WERI-Rb-1 (cell line): ENCODE data around the gene ZNF768.

ENCODE experiments used
- DNase-seq: peaks from one replicate; pipeline ENCODE4 v3.0.0-alpha.2; 2020
- H3K27ac ChIP-seq: fragments of 250-450 bp; sonication (Bioruptor Pico); 2 replicates; pipeline ENCODE4 v1.5.1; 2020; ENCODE audit warnings: mild to moderate bottlenecking, moderate library complexity
- H3K27me3 ChIP-seq: fragments of 250-450 bp; sonication (Bioruptor Pico); 2 replicates; pipeline ENCODE4 v1.5.1; 2021; ENCODE audit warnings: mild to moderate bottlenecking, low read depth, moderate library complexity; ENCODE audit not compliant: insufficient read depth, severe bottlenecking
- H3K36me3 ChIP-seq: fragments of 250-450 bp; sonication (Bioruptor Pico); 2 replicates; pipeline ENCODE4 v1.5.1; 2020; ENCODE audit warnings: mild to moderate bottlenecking, moderate library complexity
- H3K4me3 ChIP-seq: 2 replicates; pipeline ENCODE4 v1.5.1; 2011; ENCODE audit warnings: low read depth, mild to moderate bottlenecking, control low read depth, low read length
- H3K9me3 ChIP-seq: fragments of 250-450 bp; sonication (Bioruptor Pico); 2 replicates; pipeline ENCODE4 v1.5.1; 2021; ENCODE audit warnings: mild to moderate bottlenecking, moderate library complexity; ENCODE audit not compliant: severe bottlenecking
- TF ChIP-seq, protein P1 (sequence below): IDR thresholded peaks from 2 replicates; pipeline ENCODE4 v1.5.1; 2011; ENCODE audit warnings: low read depth, mild to moderate bottlenecking, control low read depth, inconsistent platforms, low read length

ZNF768 gene

GRCh38 chr16:30553393-30553899 is 27.1 kb upstream of the ZNF768 start:
- no peak for DNase-seq
- Histone ChIP-seq H3K27ac (no peak overlapping the region), H3K36me3 (peaks cover 14% of the 10 kb centered on the region), H3K9me3 (no peaks in the 10 kb centered on the region), H3K4me3 (no peak overlapping the region), H3K27me3 (no peaks in the 10 kb centered on the region)
- TF ChIP-seq, protein P1, sequence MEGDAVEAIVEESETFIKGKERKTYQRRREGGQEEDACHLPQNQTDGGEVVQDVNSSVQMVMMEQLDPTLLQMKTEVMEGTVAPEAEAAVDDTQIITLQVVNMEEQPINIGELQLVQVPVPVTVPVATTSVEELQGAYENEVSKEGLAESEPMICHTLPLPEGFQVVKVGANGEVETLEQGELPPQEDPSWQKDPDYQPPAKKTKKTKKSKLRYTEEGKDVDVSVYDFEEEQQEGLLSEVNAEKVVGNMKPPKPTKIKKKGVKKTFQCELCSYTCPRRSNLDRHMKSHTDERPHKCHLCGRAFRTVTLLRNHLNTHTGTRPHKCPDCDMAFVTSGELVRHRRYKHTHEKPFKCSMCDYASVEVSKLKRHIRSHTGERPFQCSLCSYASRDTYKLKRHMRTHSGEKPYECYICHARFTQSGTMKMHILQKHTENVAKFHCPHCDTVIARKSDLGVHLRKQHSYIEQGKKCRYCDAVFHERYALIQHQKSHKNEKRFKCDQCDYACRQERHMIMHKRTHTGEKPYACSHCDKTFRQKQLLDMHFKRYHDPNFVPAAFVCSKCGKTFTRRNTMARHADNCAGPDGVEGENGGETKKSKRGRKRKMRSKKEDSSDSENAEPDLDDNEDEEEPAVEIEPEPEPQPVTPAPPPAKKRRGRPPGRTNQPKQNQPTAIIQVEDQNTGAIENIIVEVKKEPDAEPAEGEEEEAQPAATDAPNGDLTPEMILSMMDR: no peak

GRCh38 chr16:30552956-30553355 is 26.6 kb upstream of the ZNF768 start:
- TF ChIP-seq, protein P1: no peak
- H3K27me3 ChIP-seq: no peaks in the 10 kb centered on the region
- no peak overlapping the region for H3K27ac ChIP-seq
- no peak overlapping the region for H3K4me3 ChIP-seq
- no peaks in the 10 kb centered on the region for H3K9me3 ChIP-seq
- H3K36me3 ChIP-seq: peaks cover 14% of the 10 kb centered on the region
- DNase-seq: no peak

GRCh38 chr16:30551781-30552180 is 25.4 kb upstream of the ZNF768 start:
- no peak overlapping the region for H3K27ac ChIP-seq
- no peaks in the 10 kb centered on the region for H3K27me3 ChIP-seq
- H3K36me3 ChIP-seq: peaks cover 14% of the 10 kb centered on the region
- no peaks in the 10 kb centered on the region for H3K9me3 ChIP-seq
- TF ChIP-seq, protein P1: no peak
- DNase-seq: no peak
- H3K4me3 ChIP-seq: no peak overlapping the region

GRCh38 chr16:30548416-30549253 is 22.3 kb upstream of the ZNF768 start:
- no peak for DNase-seq
- TF ChIP-seq, protein P1: no peak
- no peaks in the 10 kb centered on the region for H3K27me3 ChIP-seq
- H3K4me3 ChIP-seq: no peak overlapping the region
- H3K9me3 ChIP-seq: no peaks in the 10 kb centered on the region
- H3K36me3 ChIP-seq: peaks cover 4% of the 10 kb centered on the region; the same call in 1 of the 2 replicates
- H3K27ac ChIP-seq: no peak overlapping the region

GRCh38 chr16:30546115-30546514 is 19.7 kb upstream of the ZNF768 start:
- DNase-seq: no peak
- H3K4me3 ChIP-seq: no peak overlapping the region

More at GRCh38 chr16:30546115-30546514, 19.7 kb upstream of the ZNF768 start:
- no peak overlapping the region for H3K27ac ChIP-seq
- H3K9me3 ChIP-seq: no peaks in the 10 kb centered on the region
- TF ChIP-seq, protein P1: no peak
- no peaks in the 10 kb centered on the region for H3K36me3 ChIP-seq
- no peaks in the 10 kb centered on the region for H3K27me3 ChIP-seq
